Tibial nerve (tissue), 4 donors: Measurements from ENCODE around the gene FGF1. TPM values are rescaled to one million over a fixed set of nuclear protein-coding genes. Genes with fewer than 3 reads are reported as not detected.

Experiments
- DNase-seq, 2 donors: peaks; one replicate each; pipeline ENCODE4 v3.0.0-alpha.2; 2019; ENCODE audit warnings: low spot score in 2 of 2
- H3K27ac ChIP-seq, 4 donors: fragments of 200-600 bp; sonication (generic) in 3 of 4; one replicate each; pipeline ENCODE4 v1.5.1; 2017 to 2019; ENCODE audit warnings: mild to moderate bottlenecking in 1 of 4
- H3K27me3 ChIP-seq, 2 donors: fragments of 200-600 bp; sonication (generic) in 1 of 2; one replicate each; pipeline versions ENCODE4 v1.5.1 to v1.6.0; 2017 to 2019
- H3K36me3 ChIP-seq, 3 donors: fragments of 200-600 bp; sonication (generic); one replicate each; pipeline ENCODE4 v1.5.1; 2018 to 2019
- H3K4me1 ChIP-seq, 4 donors: fragments of 200-600 bp; sonication (generic) in 3 of 4; one replicate each; pipeline ENCODE4 v1.5.1; 2017 to 2019
- H3K4me3 ChIP-seq, 4 donors: fragments of 200-600 bp; sonication (generic) in 3 of 4; one replicate each; pipeline ENCODE4 v1.5.1; 2017 to 2019; ENCODE audit warnings: mild to moderate bottlenecking in 1 of 4, moderate library complexity in 1 of 4
- H3K9me3 ChIP-seq, 4 donors: fragments of 200-600 bp; sonication (generic) in 3 of 4; one replicate each; pipeline ENCODE4 v1.5.1; 2017 to 2019
- CTCF ChIP-seq, 5 experiments: fragments of 200-600 bp in 3 of 5; fragments of 450-650 bp in 2 of 5; sonication (generic) in 3 of 5; IDR thresholded peaks; one replicate each; pipeline ENCODE4 v1.5.1; 2016 to 2019; ENCODE audit warnings: antibody characterized with exemption in 5 of 5, mild to moderate bottlenecking in 3 of 5, moderate library complexity in 2 of 5
- EP300 ChIP-seq, 2 donors: sonication (generic); formaldehyde crosslinking; IDR thresholded peaks; one replicate each; pipeline ENCODE4 v1.6.1; 2017; ENCODE audit warnings: antibody characterized with exemption in 2 of 2, mild to moderate bottlenecking in 1 of 2
- POLR2A ChIP-seq, 2 donors: fragments of 450-650 bp; IDR thresholded peaks; one replicate each; pipeline ENCODE4 v1.6.1; 2017; ENCODE audit warnings: antibody characterized with exemption in 2 of 2, mild to moderate bottlenecking in 2 of 2, moderate library complexity in 2 of 2
- WGBS, 2 donors: methylation state at CpG; one replicate each; pipeline ENCODE4 v1.1.5; 2018; 5-methylcytosine and 5-hydroxymethylcytosine counted together
- total RNA-seq, 4 donors: library from RNA; depleted of rRNA; stranded (reverse); fragments of >200 nt; gene quantifications; one replicate each; pipeline ENCODE4 v1.1.0, GENCODE V29; 2016

Gene FGF1
- total RNA-seq, 4 donors from 2014 or later, result 38.1 to 131 (median 115) TPM

- H3K27ac ChIP-seq, result no peak overlapping the region
- 45 to 52% methylated on average over 3 of the region's 3 CpGs for WGBS, 2 donors
- no peaks in the 10 kb centered on the region for H3K27me3 ChIP-seq
- DNase-seq, result no peak
- H3K4me1 ChIP-seq, result peaks cover 0 to 16% (median 4%) of the 10 kb centered on the region in 4 donors
- no peak for TF ChIP-seq EP300 (IDR thresholded peaks at IDR 0.05)
- no peak for TF ChIP-seq POLR2A (IDR thresholded peaks at IDR 0.05)
- no peak for TF ChIP-seq CTCF (IDR thresholded peaks at IDR 0.05)
- no peaks in the 10 kb centered on the region for H3K9me3 ChIP-seq
- no peak overlapping the region for H3K4me3 ChIP-seq
- no peaks in the 10 kb centered on the region for H3K36me3 ChIP-seq
These were observed 59.8 kb downstream of the FGF1 start for GRCh38 chr5:142626099-142626498.

- Histone ChIP-seq H3K27ac (no peak overlapping the region), H3K9me3 (peaks cover 0 to 3% (median 0%) of the 10 kb centered on the region in 4 donors), H3K4me1 (peaks cover 0 to 16% (median 6%) of the 10 kb centered on the region in 4 donors), H3K36me3 (no peaks in the 10 kb centered on the region), H3K4me3 (no peak overlapping the region), H3K27me3 (no peaks in the 10 kb centered on the region)
- TF ChIP-seq POLR2A (IDR thresholded peaks at IDR 0.05), result no peak
- no peak for TF ChIP-seq CTCF (IDR thresholded peaks at IDR 0.05)
- TF ChIP-seq EP300 (IDR thresholded peaks at IDR 0.05), result no peak
- DNase-seq, result no peak
- WGBS, 2 donors, result 67 to 69% methylated on average over 3 of the region's 3 CpGs
These were observed 64.7 kb downstream of the FGF1 start for GRCh38 chr5:142621227-142621626.

GRCh38 chr5:142619815-142620214, 66.1 kb downstream of the FGF1 start:
- Histone ChIP-seq H3K4me3 (no peak overlapping the region), H3K27me3 (no peaks in the 10 kb centered on the region), H3K4me1 (peaks cover 0 to 3% (median under 1%) of the 10 kb centered on the region in 4 donors), H3K9me3 (peaks cover 0 to 3% (median 0%) of the 10 kb centered on the region in 4 donors), H3K27ac (no peak overlapping the region), H3K36me3 (no peaks in the 10 kb centered on the region)
- TF ChIP-seq CTCF (IDR thresholded peaks at IDR 0.05) (no peak), EP300 (IDR thresholded peaks at IDR 0.05) (no peak), POLR2A (IDR thresholded peaks at IDR 0.05) (no peak)
- no peak for DNase-seq
- 87 to 91% methylated on average over 11 of the region's 11 CpGs for WGBS, 2 donors

GRCh38 chr5:142618130-142618523, 67.8 kb downstream of the FGF1 start:
- no peak overlapping the region for H3K27ac ChIP-seq
- no peak for DNase-seq
- no peaks in the 10 kb centered on the region for H3K27me3 ChIP-seq
- no peaks in the 10 kb centered on the region for H3K36me3 ChIP-seq
- no peak for TF ChIP-seq EP300 (IDR thresholded peaks at IDR 0.05)
- no peak for TF ChIP-seq POLR2A (IDR thresholded peaks at IDR 0.05)
- TF ChIP-seq CTCF (IDR thresholded peaks at IDR 0.05), result no peak
- H3K4me1 ChIP-seq, result peaks cover 0 to 3% (median 0%) of the 10 kb centered on the region in 4 donors
- H3K4me3 ChIP-seq, result no peak overlapping the region
- WGBS, 2 donors, result 65 to 71% methylated on average over 6 of the region's 6 CpGs
- peaks cover 0 to 3% (median 0%) of the 10 kb centered on the region in 4 donors for H3K9me3 ChIP-seq

- H3K27me3 ChIP-seq, result no peaks in the 10 kb centered on the region
- no peak overlapping the region for H3K4me3 ChIP-seq
- H3K4me1 ChIP-seq, result peaks cover 0 to 3% (median 0%) of the 10 kb centered on the region in 4 donors
- TF ChIP-seq EP300 (IDR thresholded peaks at IDR 0.05) (no peak), CTCF (IDR thresholded peaks at IDR 0.05) (no peak), POLR2A (IDR thresholded peaks at IDR 0.05) (no peak)
- 84 to 91% methylated on average over 5 of the region's 5 CpGs for WGBS, 2 donors
- H3K9me3 ChIP-seq, result peaks cover 0 to 3% (median 0%) of the 10 kb centered on the region in 4 donors
- no peak for DNase-seq
- no peaks in the 10 kb centered on the region for H3K36me3 ChIP-seq
- H3K27ac ChIP-seq, result no peak overlapping the region
These were observed 68.3 kb downstream of the FGF1 start for GRCh38 chr5:142617416-142618129.
